CD4-positive, alpha-beta T cell treated with Interferon gamma for 1 hour (primary cell): ENCODE data around the gene AKTIP.
"Not testable (repeated sequence)": the region's sequence is repeated elsewhere in the genome, so short reads cannot be mapped to it uniquely, and the experiment has no call there.

Experiments
- DNase-seq: peaks from one replicate; pipeline ENCODE4 v3.0.0-alpha.2; 2020

Gene AKTIP

DNA sequence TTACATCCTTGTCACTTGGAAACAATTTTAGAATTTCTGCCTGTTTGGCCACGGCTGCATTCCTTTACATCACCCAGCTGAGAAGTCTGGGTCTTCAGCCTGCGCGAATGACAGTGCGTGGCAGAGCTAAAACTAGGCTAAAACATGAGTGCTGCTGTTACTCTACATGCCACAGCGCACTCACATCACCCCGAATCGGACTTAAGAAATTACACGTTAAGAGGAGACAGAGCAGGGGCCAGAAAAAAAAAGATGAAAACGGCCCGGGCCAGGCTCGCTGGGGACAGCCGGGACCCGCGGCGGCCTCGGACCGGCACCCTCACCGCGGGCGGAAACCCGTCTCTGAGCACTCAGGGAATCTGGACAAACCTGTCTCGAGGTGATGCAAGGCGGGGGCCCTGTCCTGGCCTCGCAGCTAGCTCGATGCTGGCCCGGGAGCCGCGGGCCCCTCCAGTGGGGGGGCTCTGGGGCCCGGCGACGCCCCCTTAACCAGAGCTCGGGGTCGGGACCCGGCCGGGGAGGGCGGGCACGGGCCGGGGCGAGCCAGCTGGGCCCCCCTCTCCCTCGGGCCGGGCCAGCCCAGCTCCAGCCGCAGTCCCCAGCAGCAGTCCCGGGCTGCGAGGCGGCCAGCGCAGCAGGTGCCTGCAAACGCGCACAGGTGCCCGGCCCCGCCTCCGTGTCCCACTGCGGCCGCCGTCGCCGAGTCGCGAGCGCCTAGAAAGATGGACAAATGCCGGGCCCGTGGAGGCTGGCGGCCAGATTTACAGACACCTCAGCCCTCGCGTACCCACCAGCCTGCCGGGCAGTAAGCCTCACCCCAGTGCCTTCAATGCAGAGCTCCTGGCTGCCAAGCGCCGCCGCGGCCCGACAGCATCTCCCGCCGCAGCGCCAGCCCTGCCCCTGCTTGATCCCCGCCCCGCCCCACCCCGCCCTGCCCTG is at the start of gene AKTIP:
Gene AKTIP, minus strand, starts transcription at position 879 of the 939 bp plus-strand sequence. CDS start 2,950 bp downstream, outside the sequence.
- DNase-seq = no peak

GRCh38 chr16:53549970-53550690 is 47.1 kb upstream of the AKTIP start:
- DNase-seq = peak; percentile 47

DNA sequence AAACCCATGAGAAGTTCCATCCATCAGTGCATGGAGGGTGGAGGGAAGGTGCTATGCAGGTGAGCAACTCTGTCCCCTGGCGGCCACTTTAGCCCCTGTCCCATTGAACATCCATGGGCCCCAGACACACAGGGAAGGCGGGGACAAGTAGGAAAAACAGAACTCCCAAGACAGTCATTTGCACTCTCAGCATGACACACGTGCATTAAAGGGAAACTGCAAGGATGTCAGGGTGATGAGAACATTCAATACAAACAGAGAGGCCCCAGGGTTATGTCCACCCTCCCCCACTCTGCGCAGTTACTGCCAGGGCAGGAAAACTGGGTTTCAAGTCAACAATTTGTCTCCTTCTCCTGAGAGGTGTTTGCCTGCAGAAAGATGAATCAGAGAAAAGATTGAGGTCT is 44.0 kb upstream of the AKTIP start:
- DNase-seq = no peak

- DNase-seq = peak; percentile 52
Measured at GRCh38 chr16:53545433-53545832, 42.4 kb upstream of the AKTIP start.

- DNase-seq = no peak
Measured at GRCh38 chr16:53542283-53542682, 39.3 kb upstream of the AKTIP start.

DNA sequence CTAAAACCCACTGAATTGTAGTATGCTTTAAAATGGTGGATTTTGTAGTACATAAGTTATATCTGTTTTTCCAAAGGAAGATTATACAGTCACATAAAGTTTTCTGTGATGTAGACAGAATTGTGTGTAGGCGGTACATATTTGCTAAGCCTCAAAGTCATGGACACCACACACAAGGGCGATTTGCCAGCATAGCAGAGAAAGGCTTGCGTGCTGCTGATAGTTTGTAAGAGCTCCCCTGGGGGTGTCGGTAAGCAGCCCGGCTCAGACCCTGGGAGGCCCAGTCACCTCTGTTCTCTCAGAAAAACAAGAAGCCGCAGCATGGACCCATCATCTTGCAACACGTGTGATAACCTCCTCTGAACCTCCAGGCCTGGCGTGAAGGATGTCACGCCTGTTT is 38.3 kb upstream of the AKTIP start:
- DNase-seq = no peak

- not testable (repeated sequence) for DNase-seq
Measured at GRCh38 chr16:53539759-53540718, 37.0 kb upstream of the AKTIP start.

- not testable (repeated sequence) for DNase-seq
Measured at GRCh38 chr16:53539346-53539745, 36.3 kb upstream of the AKTIP start.

DNA sequence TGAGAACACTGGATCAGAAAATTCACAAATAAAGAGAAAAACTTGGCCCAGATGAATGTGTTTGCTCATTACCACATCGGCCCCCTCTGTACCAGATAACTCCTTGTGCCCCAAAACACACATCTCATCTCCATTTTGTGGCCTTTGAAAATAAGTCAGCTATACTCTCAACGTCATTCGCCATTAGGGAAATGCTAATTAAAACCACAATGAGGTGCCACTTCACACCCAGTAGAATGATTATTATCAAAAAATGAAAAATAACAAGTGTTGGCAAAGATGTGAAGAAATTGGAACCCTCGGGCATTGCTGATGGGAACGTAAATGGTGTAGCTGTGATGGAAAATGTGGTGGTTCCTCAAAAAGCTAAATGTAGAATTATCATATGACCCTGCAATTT is 34.6 kb upstream of the AKTIP start:
- DNase-seq = no peak

GRCh38 chr16:53534206-53534605 is 31.2 kb upstream of the AKTIP start:
- DNase-seq = no peak

DNA sequence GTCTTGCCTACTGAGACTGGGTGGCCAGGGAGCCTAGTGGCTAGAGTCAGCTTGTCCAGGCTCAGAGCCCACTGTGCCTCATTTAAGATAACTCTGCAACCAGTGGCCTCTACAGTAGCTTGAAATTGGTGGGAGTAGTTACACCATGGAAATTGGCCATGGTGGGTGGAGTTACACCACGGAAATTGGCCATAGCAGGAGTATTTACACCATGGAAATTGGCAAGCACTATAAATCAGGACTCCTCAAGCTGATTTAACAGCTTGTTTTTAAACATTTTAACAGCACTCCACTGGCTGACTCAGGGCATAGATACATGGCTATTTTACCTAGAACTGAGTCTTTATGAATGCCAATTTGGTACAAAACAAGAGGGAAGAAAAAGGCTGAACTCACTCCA is 27.7 kb upstream of the AKTIP start:
- no peak for DNase-seq

- DNase-seq = no peak
Measured at GRCh38 chr16:53530046-53530445, 27.0 kb upstream of the AKTIP start.

DNA sequence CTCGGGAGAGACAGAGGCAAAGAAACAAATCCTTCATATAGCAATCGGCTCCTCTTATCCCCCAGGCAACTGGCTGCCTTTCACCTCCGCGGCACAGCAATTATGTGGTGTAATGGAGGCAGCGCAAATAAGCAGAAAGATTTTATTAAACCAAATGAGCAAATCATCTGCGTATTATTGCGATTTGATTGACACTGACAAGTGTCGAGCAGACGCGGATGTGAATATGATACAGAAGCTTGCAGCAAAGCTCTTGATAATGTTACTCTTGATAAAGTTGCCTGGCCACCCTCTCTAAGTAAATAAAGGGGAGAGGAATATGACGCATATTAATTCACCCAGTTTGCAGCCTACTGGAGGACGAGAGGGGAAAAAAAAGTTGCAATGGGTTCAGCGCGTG is 26.5 kb upstream of the AKTIP start:
- no peak for DNase-seq

DNA sequence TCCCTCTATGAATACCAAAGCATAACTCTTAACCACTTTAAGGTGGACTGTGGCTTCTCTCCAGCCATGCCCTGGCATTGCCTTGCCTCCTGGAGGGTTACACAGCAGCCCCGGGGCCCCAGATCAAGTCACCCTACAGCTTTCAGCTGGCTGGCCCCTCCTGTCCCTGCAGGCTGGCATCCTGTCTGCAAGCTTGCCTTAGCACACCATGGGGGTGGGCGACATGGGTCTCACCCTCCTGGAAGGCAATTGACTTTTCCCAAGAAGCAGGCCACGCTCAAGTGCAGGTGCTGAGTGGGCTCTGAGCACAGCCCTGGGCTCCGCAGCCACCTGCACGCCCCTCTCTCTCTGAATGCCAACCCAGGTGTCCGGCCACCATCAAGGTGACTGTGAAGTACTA is 25.8 kb upstream of the AKTIP start:
- DNase-seq = no peak

GRCh38 chr16:53523971-53524548 is 21.1 kb upstream of the AKTIP start:
- DNase-seq = no peak

DNA sequence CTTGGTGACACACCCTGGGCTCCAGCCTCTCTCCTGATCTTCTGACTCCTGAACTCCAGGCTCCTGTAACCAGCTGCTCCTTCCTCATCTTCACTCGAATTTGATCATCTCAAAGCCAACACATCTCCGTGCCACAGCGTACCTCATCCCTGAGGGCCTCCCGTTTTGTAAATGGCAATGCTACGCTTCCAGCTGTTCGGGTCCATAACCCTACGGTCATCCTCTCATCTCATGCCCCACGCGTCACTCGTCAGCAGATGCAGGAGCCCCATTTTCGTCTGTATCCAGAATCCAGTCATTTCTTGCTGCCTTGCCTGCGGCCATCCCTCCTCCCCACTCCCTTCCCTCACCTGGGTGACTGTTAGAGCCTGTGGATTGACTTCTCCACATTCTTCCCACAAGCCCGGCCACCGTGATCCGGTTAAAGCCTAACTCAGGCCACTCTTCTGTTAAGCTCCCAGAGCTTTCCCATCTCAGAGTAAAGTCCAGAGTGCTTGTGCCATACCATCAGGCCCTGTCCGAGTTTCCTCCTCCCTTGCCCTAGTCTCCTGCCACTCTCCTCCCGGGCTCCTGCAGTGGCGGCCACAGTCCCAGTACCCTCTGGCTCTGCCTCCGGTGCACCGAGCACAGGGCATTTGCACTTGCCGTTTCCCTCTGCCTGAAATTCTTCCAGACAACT is 20.3 kb upstream of the AKTIP start:
- no peak for DNase-seq

GRCh38 chr16:53519417-53520091 is 16.5 kb upstream of the AKTIP start:
- no peak for DNase-seq

DNA sequence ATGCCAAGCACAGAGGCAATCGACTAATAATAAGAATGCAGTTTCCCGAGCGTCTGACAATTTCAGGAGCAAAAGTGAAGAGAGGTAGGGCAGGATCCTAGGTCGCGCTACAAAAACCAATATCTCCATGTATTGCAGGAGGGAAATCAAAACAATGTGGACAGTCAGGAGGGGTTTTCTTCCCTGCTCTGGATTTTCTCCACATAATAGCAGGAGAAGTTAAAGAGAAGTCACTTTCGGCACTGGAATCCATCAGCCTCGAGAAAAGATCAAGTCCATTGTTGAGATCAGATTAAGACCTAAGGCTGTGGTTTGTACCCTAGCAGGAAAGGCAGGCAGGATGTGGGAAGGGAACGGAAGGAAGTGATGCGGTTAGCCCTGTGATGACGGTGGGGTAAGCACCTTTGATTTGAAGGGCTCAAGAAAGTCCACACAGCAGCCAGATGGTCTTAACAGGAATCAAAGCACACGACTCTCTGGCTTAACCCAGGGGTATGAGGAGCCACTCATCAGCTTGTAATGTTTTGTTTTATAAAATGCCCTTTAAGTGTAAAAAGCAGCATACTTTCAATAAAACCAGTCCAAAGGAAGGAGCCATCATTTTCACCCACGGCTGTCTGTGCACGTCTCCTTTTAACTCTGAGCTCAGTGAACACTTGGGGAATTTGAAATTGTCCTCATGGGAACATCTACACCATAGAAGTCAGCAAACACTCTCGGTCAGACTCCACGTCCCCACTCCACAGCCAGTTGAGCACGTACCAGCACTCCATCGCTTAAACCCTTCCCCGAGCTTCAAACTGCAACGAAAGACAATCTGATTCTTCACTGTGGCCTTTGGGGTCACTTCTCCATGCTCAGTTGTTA is 15.8 kb upstream of the AKTIP start:
- DNase-seq = peak; percentile 84

DNA sequence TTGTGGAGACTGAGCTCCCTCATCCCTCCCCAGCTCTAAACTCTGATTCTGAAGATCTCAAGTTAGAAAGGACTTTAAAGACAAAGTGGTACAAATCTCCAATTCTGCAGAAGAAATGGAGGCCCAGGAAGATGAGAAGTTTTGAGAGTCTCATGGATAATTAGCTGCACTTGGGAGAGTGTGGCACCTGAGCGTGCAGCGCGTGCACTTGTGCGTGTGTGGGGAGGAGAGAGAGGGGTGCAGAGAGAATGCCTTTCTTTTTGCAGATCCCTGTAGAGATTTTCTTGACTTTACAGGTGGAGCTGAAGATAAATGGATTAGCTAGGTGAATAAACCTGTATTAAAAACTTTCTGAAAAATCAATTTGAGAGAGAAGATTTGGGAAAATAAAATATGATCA is 14.8 kb upstream of the AKTIP start:
- no peak for DNase-seq

- no peak for DNase-seq
Measured at GRCh38 chr16:53515811-53516210, 12.8 kb upstream of the AKTIP start.
